ENCODE results near the gene MUC15. TPM values are rescaled to one million over a fixed set of nuclear protein-coding genes. Genes with fewer than 3 reads are reported as not detected.

Gene MUC15
- total RNA-seq, 1 donor = not detected

DNA sequence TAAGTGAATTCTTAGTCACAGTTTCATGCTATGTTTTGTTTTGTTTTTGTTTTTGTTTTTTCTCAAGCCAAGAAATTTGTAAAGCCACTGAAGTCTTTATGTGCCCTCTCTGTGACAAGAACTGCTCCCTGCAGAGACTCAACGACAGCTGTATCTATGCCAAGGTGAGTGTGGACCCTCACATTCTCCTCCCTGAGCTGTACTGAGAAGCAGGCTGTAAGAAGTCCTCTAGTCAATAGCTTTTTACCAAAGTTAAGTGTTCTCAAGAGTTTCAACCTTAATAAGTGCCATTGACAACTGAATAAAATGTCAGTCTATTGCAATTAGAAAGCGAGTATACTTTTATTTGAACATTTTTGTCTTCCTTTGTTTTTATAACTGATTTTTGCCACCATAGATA, 18.9 kb downstream of the MUC15 start:
- TF ChIP-seq, protein P1, sequence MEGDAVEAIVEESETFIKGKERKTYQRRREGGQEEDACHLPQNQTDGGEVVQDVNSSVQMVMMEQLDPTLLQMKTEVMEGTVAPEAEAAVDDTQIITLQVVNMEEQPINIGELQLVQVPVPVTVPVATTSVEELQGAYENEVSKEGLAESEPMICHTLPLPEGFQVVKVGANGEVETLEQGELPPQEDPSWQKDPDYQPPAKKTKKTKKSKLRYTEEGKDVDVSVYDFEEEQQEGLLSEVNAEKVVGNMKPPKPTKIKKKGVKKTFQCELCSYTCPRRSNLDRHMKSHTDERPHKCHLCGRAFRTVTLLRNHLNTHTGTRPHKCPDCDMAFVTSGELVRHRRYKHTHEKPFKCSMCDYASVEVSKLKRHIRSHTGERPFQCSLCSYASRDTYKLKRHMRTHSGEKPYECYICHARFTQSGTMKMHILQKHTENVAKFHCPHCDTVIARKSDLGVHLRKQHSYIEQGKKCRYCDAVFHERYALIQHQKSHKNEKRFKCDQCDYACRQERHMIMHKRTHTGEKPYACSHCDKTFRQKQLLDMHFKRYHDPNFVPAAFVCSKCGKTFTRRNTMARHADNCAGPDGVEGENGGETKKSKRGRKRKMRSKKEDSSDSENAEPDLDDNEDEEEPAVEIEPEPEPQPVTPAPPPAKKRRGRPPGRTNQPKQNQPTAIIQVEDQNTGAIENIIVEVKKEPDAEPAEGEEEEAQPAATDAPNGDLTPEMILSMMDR (IDR thresholded peaks at IDR 0.05; ENCODE audit: insufficient read depth, low read length) = no peak
- no peak overlapping the region for H3K4me3 ChIP-seq (ENCODE audit: low read depth, low read length)
- no peak for DNase-seq (ENCODE audit: low read depth)

DNA sequence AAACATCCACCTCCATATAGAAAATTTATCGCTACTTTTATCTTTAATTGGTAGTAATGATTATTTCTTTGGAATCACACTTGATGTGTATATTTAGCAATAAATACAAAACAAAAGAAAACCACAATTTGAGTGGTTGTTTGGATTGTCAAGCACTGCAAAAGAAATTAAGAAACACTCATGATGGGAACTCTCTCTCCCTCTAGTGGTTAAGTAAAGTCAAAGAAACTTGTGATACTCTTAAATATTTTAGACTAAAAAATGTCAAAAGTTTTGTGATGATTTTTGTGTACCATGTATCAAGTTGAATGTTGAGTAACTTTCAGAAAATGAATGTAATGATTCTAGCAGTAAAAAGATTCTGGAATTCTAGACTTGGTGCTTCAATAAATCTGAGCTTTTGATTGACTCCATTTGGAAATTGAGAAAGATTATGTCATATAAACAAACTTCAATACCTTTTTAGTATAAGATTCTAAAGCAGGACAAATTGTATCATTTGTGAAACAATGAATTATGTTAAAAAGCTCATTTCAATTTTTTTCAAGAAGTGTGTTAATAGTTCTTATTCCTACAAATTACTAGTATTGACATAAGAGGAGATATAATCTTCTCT, 20.8 kb downstream of the MUC15 start:
- no peak overlapping the region for H3K4me3 ChIP-seq (ENCODE audit: low read depth, low read length)
- TF ChIP-seq, protein P1 (IDR thresholded peaks at IDR 0.05; ENCODE audit: insufficient read depth, low read length) = peak; percentile 52
- DNase-seq (ENCODE audit: low read depth) = peak; percentile 61

DNA sequence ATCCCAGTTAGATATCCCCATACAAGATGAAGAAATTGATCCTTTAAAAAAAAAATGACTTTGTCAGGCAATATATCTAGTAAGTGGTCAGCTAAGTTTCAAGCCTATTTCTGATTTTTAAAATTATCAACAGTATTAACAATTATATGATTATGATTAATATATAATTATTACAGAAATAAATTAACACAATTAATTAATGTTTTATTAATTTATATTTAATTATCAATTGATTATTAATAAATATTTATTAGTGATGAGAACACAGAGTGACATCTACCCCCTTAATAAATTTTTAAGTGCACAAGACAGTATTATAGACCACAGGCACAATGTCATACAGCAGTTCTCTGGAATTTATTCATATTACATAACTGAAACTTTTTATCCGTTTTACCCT, 22.0 kb downstream of the MUC15 start:
- DNase-seq (ENCODE audit: low read depth) = no peak
- TF ChIP-seq, protein P1 (IDR thresholded peaks at IDR 0.05; ENCODE audit: insufficient read depth, low read length) = no peak
- no peak overlapping the region for H3K4me3 ChIP-seq (ENCODE audit: low read depth, low read length)

DNA sequence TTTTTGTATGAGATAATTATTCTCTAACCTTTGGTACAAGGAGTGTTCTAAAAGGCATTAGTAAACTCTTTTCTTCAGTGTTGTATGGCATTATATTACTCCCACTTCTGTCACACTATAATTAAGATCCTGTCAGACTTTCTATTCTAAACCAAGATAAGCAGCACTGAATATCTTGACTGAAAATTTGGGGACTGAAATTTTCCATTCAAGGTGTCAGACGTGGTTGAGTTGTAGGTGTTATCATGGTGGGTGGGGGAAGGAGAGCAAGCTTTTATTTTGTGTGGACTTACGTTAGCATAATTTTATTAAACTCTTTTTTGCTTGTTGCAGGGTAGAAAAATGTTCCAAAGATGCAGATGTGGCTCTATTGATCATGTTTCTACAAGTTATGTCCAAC, 22.9 kb downstream of the MUC15 start:
- H3K4me3 ChIP-seq (ENCODE audit: low read depth, low read length) = no peak overlapping the region
- TF ChIP-seq, protein P1 (IDR thresholded peaks at IDR 0.05; ENCODE audit: insufficient read depth, low read length) = no peak
- DNase-seq (ENCODE audit: low read depth) = no peak

DNA sequence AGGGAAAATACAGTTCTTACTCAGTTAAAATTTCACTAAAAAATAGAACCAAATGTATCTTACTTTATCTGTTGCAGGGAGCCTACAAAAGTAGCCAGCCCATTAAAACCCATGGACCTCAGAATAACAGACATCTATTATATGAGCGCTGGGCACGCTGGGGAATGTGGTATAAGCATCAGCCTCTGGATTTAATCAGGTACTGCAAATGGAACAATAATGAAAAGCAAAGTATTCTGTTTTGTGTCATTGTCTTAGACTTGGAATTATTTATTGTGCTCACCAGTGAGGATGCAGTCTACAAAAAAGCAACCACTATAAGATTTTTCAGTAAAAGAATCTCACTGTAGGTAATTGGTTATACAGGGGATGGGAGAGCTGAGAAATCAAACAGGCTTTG, 30.2 kb downstream of the MUC15 start:
- no peak for DNase-seq (ENCODE audit: low read depth)
- H3K4me3 ChIP-seq (ENCODE audit: low read depth, low read length) = no peak overlapping the region
- TF ChIP-seq, protein P1 (IDR thresholded peaks at IDR 0.05; ENCODE audit: insufficient read depth, low read length) = no peak

DNA sequence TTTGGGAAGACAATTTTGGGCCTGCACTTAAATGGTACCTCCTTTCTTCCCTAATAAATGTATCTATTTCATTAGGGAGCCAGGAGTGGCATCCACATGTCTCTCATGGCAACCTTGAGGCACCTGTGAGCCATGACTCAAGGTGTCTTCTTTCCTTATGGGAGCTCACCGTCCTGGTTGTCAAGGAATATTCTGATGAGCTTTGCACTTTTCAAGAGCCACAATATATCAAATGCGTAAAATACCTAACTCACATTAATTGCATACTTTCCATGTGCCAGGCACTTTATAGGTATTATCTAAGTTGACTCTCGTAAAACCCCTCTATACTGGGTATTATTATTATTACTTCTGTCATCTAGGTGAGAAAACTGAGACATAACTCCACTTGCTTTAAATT, 32.5 kb downstream of the MUC15 start:
- no peak for DNase-seq (ENCODE audit: low read depth)
- TF ChIP-seq, protein P1 (IDR thresholded peaks at IDR 0.05; ENCODE audit: insufficient read depth, low read length) = no peak
- H3K4me3 ChIP-seq (ENCODE audit: low read depth, low read length) = no peak overlapping the region

DNA sequence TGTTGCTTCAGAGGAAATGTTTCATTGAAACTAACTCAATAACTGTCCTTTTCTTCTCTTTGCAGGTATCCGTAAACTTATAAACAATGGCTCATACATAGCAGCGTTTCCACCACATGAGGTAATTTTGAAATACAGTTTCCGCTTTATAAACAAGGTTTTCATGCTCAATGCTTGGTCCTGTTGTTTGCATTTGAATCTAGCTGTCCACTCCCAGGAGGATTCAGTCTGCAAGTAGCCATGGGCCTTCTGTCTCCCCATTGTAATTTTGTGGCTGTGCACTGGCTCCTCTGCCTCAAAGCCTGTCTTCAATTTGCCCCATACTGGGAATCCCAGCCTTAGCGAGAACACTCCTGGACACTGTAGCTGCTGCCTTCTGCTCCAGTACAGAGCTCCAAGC, 34.7 kb downstream of the MUC15 start:
- DNase-seq (ENCODE audit: low read depth) = no peak
- TF ChIP-seq, protein P1 (IDR thresholded peaks at IDR 0.05; ENCODE audit: insufficient read depth, low read length) = no peak
- no peak overlapping the region for H3K4me3 ChIP-seq (ENCODE audit: low read depth, low read length)

All from fibroblast of the aortic adventitia (primary cell).